SK-N-SH (cell line): ENCODE results near the gene EMILIN2. TPM values are rescaled to one million over a fixed set of nuclear protein-coding genes. Genes with fewer than 3 reads are reported as not detected.
"Not testable (repeated sequence)": the region's sequence is repeated elsewhere in the genome, so short reads cannot be mapped to it uniquely, and the experiment has no call there.

Experiments
- CTCF ChIA-PET: fragments of 300-600, 350-600 bp; formaldehyde crosslinking; extraction: SDS; loops from one replicate; lab custom pipeline; 2021; lab: Yijun Ruan, JAX
- POLR2A ChIA-PET: fragments of 350-600 bp; sonication (Branson Sonifier 250); formaldehyde crosslinking; extraction: SDS; loops from one replicate; lab custom pipeline; 2020; ENCODE audit warnings: antibody characterized with exemption, inconsistent platforms; lab: Yijun Ruan, JAX
- DNase-seq: peaks from one replicate; pipeline ENCODE4 v3.0.0; 2012
- H2AFZ ChIP-seq: fragments of 200-600 bp; sonication (generic); 2 replicates; pipeline ENCODE4 v1.8.1; 2016; ENCODE audit warnings: antibody characterized with exemption, mild to moderate bottlenecking, low read depth
- H3F3A ChIP-seq: fragments of 200-600 bp; sonication (generic); replicated peaks from 2 replicates; pipeline ENCODE3; 2016; ENCODE audit warnings: antibody characterized with exemption, mild to moderate bottlenecking; ENCODE audit not compliant: insufficient read depth
- H3K27ac ChIP-seq, 2 experiments: fragments of 200-500 bp in 1 of 2; fragments of 200-600 bp in 1 of 2; sonication (Bioruptor generic) in 1 of 2; sonication (generic), shearing (Covaris generic) in 1 of 2; 2 replicates each; pipeline versions ENCODE4 v1.5.1 to v1.6.1; 2014 to 2016; ENCODE audit warnings: low read depth in 2 of 2, inconsistent platforms in 1 of 2, low read length in 1 of 2, mild to moderate bottlenecking in 1 of 2, mixed read lengths in 1 of 2
- H3K27me3 ChIP-seq: fragments of 200-600 bp; sonication (generic), shearing (Covaris generic); 2 replicates; pipeline ENCODE4 v1.6.1; 2016; ENCODE audit warnings: mixed run types; ENCODE audit not compliant: insufficient read depth
- H3K36me3 ChIP-seq, 2 experiments: fragments of 200-500 bp in 1 of 2; fragments of 200-600 bp in 1 of 2; sonication (Bioruptor generic) in 1 of 2; sonication (generic) in 1 of 2; replicated peaks in 1 of 2; 2 replicates each; pipeline versions ENCODE3 to v1.5.1; 2014 to 2016; ENCODE audit warnings: low read length in 1 of 2, mild to moderate bottlenecking in 1 of 2; ENCODE audit not compliant: insufficient read depth in 2 of 2, control insufficient read depth in 1 of 2
- H3K4me1 ChIP-seq, 2 experiments: fragments of 200-500 bp in 1 of 2; fragments of 200-600 bp in 1 of 2; sonication (Bioruptor generic) in 1 of 2; sonication (generic), shearing (Covaris generic) in 1 of 2; 2 replicates each; pipeline versions ENCODE4 v1.5.1 to v1.6.1; 2014 to 2016; ENCODE audit warnings: low read depth in 1 of 2, low read length in 1 of 2, mixed run types in 1 of 2; ENCODE audit not compliant: insufficient read depth in 2 of 2, control insufficient read depth in 1 of 2
- H3K4me2 ChIP-seq: fragments of 200-600 bp; sonication (generic), shearing (Covaris generic); 2 replicates; pipeline ENCODE4 v1.6.1; 2017; ENCODE audit warnings: mixed run types
- H3K4me3 ChIP-seq, 2 experiments: fragments of 200-500 bp in 1 of 2; fragments of 200-600 bp in 1 of 2; sonication (Bioruptor generic) in 1 of 2; sonication (generic), shearing (Covaris generic) in 1 of 2; 2 replicates each; pipeline versions ENCODE4 v1.5.1 to v1.8.1; 2014 to 2016; ENCODE audit warnings: low read depth in 2 of 2, inconsistent platforms in 1 of 2, low read length in 1 of 2, mild to moderate bottlenecking in 1 of 2, mixed read lengths in 1 of 2, moderate library complexity in 1 of 2
- H3K79me2 ChIP-seq: fragments of 200-600 bp; sonication (generic); 2 replicates; pipeline ENCODE4 v1.8.1; 2017; ENCODE audit warnings: mild to moderate bottlenecking; ENCODE audit not compliant: insufficient read depth
- H3K9ac ChIP-seq: fragments of 200-600 bp; sonication (generic); 2 replicates; pipeline ENCODE4 v1.6.1; 2017; ENCODE audit warnings: mixed run types
- H3K9me2 ChIP-seq: fragments of 200-600 bp; sonication (generic); 2 replicates; pipeline ENCODE4 v1.6.1; 2017; ENCODE audit warnings: mixed run types
- H3K9me3 ChIP-seq: fragments of 200-600 bp; sonication (generic); 2 replicates; pipeline ENCODE4 v1.6.1; 2017; ENCODE audit warnings: mixed run types, mild to moderate bottlenecking, moderate library complexity
- H4K20me1 ChIP-seq: fragments of 200-600 bp; sonication (generic); 2 replicates; pipeline ENCODE4 v1.6.1; 2017; ENCODE audit warnings: mild to moderate bottlenecking, mixed run types; ENCODE audit not compliant: insufficient read depth
- FOXM1 ChIP-seq: IDR thresholded peaks from 2 replicates; pipeline ENCODE4 v1.4.0; 2012; ENCODE audit warnings: low read depth, mild to moderate bottlenecking
- GATA2 ChIP-seq: sonication (generic); formaldehyde crosslinking; IDR thresholded peaks from 2 replicates; pipeline ENCODE4 v1.5.0; 2020; ENCODE audit warnings: mild to moderate bottlenecking, missing genetic modification reagents
- JUND ChIP-seq: IDR thresholded peaks from 2 replicates; pipeline ENCODE4 v1.4.0; 2012
- MXI1 ChIP-seq: IDR thresholded peaks from 2 replicates; pipeline ENCODE4 v1.6.1; 2012; ENCODE audit warnings: mild to moderate bottlenecking, low read depth, low read length, improper control_type of control experiment
- NFIC ChIP-seq: IDR thresholded peaks from 2 replicates; pipeline ENCODE4 v1.4.0; 2012; ENCODE audit warnings: borderline replicate concordance
- NRF1 ChIP-seq: IDR thresholded peaks from 2 replicates; pipeline ENCODE4 v1.6.1; 2012; ENCODE audit warnings: low read depth, mild to moderate bottlenecking, low read length
- RFX5 ChIP-seq: IDR thresholded peaks from 2 replicates; pipeline ENCODE4 v1.6.1; 2012; ENCODE audit warnings: mild to moderate bottlenecking, improper control_type of control experiment, low read length
- SIN3A ChIP-seq: IDR thresholded peaks from 2 replicates; pipeline ENCODE4 v1.6.1; 2012; ENCODE audit warnings: low read depth, mild to moderate bottlenecking, low read length, moderate library complexity, borderline replicate concordance
- TEAD4 ChIP-seq: IDR thresholded peaks from 2 replicates; pipeline ENCODE4 v1.4.0; 2012; ENCODE audit warnings: mild to moderate bottlenecking, borderline replicate concordance; ENCODE audit not compliant: insufficient read depth
- USF1 ChIP-seq: IDR thresholded peaks from 2 replicates; pipeline ENCODE4 v1.4.0; 2012; ENCODE audit warnings: low read depth, borderline replicate concordance
- USF2 ChIP-seq: fragments of 150-350 bp; IDR thresholded peaks from 2 replicates; pipeline ENCODE4 v1.6.1; 2017; ENCODE audit warnings: antibody characterized with exemption, low read length, low read depth, borderline replicate concordance
- YY1 ChIP-seq: IDR thresholded peaks from 2 replicates; pipeline ENCODE4 v1.4.0; 2012; ENCODE audit warnings: low read depth, mild to moderate bottlenecking
- ZBTB33 ChIP-seq: IDR thresholded peaks from 2 replicates; pipeline ENCODE4 v1.4.0; 2012; ENCODE audit warnings: low read depth, borderline replicate concordance
- WGBS: methylation state at CpG from one replicate; pipeline ENCODE4 v1.1.6; 2017; ENCODE audit warnings: low lambda C conversion rate; 5-methylcytosine and 5-hydroxymethylcytosine counted together
- polyA plus RNA-seq, 3 experiments: library from polyadenylated mRNA; depleted of rRNA; stranded (reverse); fragments of >200 nt; gene quantifications; 2 replicates each; pipeline ENCODE4 v1.2.3, GENCODE V29; 2012

EMILIN2 gene
- polyA plus RNA-seq, 1 of the 3 experiments (the other 2 are of a cell fraction) = 1.4 TPM

- H3K4me1 ChIP-seq = no peaks in the 10 kb centered on the region
- H4K20me1 ChIP-seq = no peaks in the 10 kb centered on the region
- no peak overlapping the region for H3K4me3 ChIP-seq
- no peak for DNase-seq
- CTCF ChIA-PET = interaction anchor here (0.6 kb wide), 1 partner anchor 42 kb away, joined by 3 read pairs; no protein-coding TSS in a partner anchor
- no peaks in the 10 kb centered on the region; the same call in 1 of the 2 replicates for H3K27me3 ChIP-seq
- H3K36me3 ChIP-seq = no peaks in the 10 kb centered on the region
- H3K4me2 ChIP-seq = no peak overlapping the region
- H3K9ac ChIP-seq = no peak overlapping the region
- no peaks in the 10 kb centered on the region for H3K9me2 ChIP-seq
- POLR2A ChIA-PET = no interaction called here
- no peaks in the 10 kb centered on the region for H3K9me3 ChIP-seq
- no peaks in the 10 kb centered on the region for H3K79me2 ChIP-seq
- 57% methylated on average over 10 of the region's 10 CpGs for WGBS
- TF ChIP-seq USF2 (no peak), SIN3A (no peak), JUND (no peak), RFX5 (no peak), GATA2 (no peak), USF1 (no peak), YY1 (no peak), MXI1 (no peak), NFIC (no peak), TEAD4 (no peak)
- no peaks in the 10 kb centered on the region for H3F3A ChIP-seq
- no peak overlapping the region for H3K27ac ChIP-seq
- H2AFZ ChIP-seq = no peak overlapping the region
Measured at GRCh38 chr18:2826581-2826980, 20.2 kb upstream of the EMILIN2 start.

GRCh38 chr18:2827061-2827460 is 19.7 kb upstream of the EMILIN2 start:
- H3K27ac ChIP-seq = no peak overlapping the region

GRCh38 chr18:2836118-2836517 is 10.7 kb upstream of the EMILIN2 start:
- CTCF ChIA-PET = interaction anchor here (0.6 to 1.1 kb wide), 3 partner anchors 12 to 293 kb away, joined by 3 read pairs; no protein-coding TSS in a partner anchor
- H3K9me2 ChIP-seq, H3K27ac ChIP-seq, H3K9me3 ChIP-seq, H3K9ac ChIP-seq, H3K79me2 ChIP-seq, H3F3A ChIP-seq, POLR2A ChIA-PET, H3K4me3 ChIP-seq, H3K4me1 ChIP-seq, H4K20me1 ChIP-seq, H3K27me3 ChIP-seq, H3K4me2 ChIP-seq, H3K36me3 ChIP-seq, H2AFZ ChIP-seq, DNase-seq: not testable (repeated sequence)
- WGBS = 47% methylated on average over 3 of the region's 3 CpGs

More at GRCh38 chr18:2827061-2827460, 19.7 kb upstream of the EMILIN2 start:
- Histone ChIP-seq H3K9me3 (no peaks in the 10 kb centered on the region), H3F3A (no peaks in the 10 kb centered on the region), H3K4me1 (no peaks in the 10 kb centered on the region), H3K4me3 (no peak overlapping the region), H3K79me2 (no peaks in the 10 kb centered on the region), H3K4me2 (no peak overlapping the region), H3K9ac (no peak overlapping the region), H2AFZ (no peak overlapping the region), H4K20me1 (no peaks in the 10 kb centered on the region), H3K36me3 (no peaks in the 10 kb centered on the region), H3K9me2 (no peaks in the 10 kb centered on the region), H3K27me3 (no peaks in the 10 kb centered on the region; the same call in 1 of the 2 replicates)
- TF ChIP-seq NRF1 (no peak), FOXM1 (no peak), ZBTB33 (no peak)
- ChIA-PET CTCF (interaction anchor here (0.6 kb wide), 1 partner anchor 42 kb away, joined by 3 read pairs; no protein-coding TSS in a partner anchor), POLR2A (no interaction called here)
- 62% methylated on average over 5 of the region's 5 CpGs for WGBS
- DNase-seq = no peak

- H3K9ac ChIP-seq, H3K36me3 ChIP-seq, H3K9me2 ChIP-seq, H3K79me2 ChIP-seq, H3K9me3 ChIP-seq, H3K27ac ChIP-seq, H3K4me2 ChIP-seq, H3K4me3 ChIP-seq, H3F3A ChIP-seq, H4K20me1 ChIP-seq, H3K4me1 ChIP-seq, DNase-seq, H2AFZ ChIP-seq, POLR2A ChIA-PET: not testable (repeated sequence)
- CTCF ChIA-PET = interaction anchor here (1.1 kb wide), 1 partner anchor 292 kb away, joined by 3 read pairs; no protein-coding TSS in a partner anchor
- H3K27me3 ChIP-seq = peaks cover 12% of the 10 kb centered on the region; the same call in 1 of the 2 replicates
Measured at GRCh38 chr18:2837290-2837689, 9.5 kb upstream of the EMILIN2 start.
